NB4 (cell line): ENCODE data around the gene DEXI.

Experiments used
- DNase-seq: peaks from one replicate; pipeline ENCODE4 v3.0.0; 2010; ENCODE audit warnings: low read depth
- H3K4me3 ChIP-seq: one replicate; pipeline ENCODE4 v1.5.1; 2011; ENCODE audit warnings: mild to moderate bottlenecking, low read depth, low read length, moderate library complexity
- CTCF ChIP-seq: IDR thresholded peaks from one replicate; pipeline ENCODE4 v1.5.1; 2012; ENCODE audit warnings: low read depth, low read length
- MAX ChIP-seq: IDR thresholded peaks from 2 replicates; pipeline ENCODE4 v1.6.1; 2011; ENCODE audit warnings: low read depth, low read length
- MYC ChIP-seq: IDR thresholded peaks from 2 replicates; pipeline ENCODE4 v1.6.1; 2011; ENCODE audit warnings: low read depth, low read length
- POLR2A ChIP-seq: IDR thresholded peaks from 2 replicates; pipeline ENCODE4 v1.6.1; 2011; ENCODE audit warnings: mild to moderate bottlenecking; ENCODE audit not compliant: insufficient read length; ENCODE audit errors: extremely low read depth

Gene DEXI

GRCh38 chr16:10979717-10980601, 37.7 kb upstream of the DEXI start:
- DNase-seq, result no peak
- no peak overlapping the region for H3K4me3 ChIP-seq
- TF ChIP-seq MAX, result no peak
- no peak for TF ChIP-seq CTCF
- no peak for TF ChIP-seq POLR2A
- no peak for TF ChIP-seq MYC

DNA sequence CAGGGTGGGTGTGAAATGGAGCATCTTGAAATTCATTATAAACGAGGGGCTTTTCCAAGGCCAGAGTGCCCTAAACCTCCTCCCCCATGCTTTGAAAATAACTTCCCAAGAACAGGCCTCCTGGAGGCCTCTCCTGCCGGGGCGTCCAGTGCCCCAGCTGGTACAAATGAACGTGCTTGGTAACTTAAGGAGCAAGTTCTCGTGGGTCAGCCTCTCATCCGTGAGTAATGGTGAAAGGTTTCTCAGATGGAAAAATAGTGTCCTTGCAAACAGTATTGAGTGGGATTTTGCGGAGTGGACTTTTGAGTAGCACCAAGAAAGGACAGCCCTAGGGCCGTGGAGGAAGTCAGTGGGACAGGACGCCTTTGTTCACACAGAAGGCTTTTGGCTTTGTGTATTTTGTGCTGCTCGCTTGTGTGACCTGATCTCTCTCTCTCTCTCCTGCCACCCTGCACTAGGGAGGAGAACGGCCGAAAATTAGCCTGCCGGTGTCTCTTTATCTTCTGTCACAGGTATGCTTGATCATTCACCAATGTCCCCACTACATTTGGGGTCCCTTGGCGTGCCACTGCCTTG, 36.7 kb upstream of the DEXI start:
- no peak for TF ChIP-seq MYC
- TF ChIP-seq MAX, result no peak
- no peak for TF ChIP-seq CTCF
- no peak for TF ChIP-seq POLR2A
- DNase-seq, result no peak
- H3K4me3 ChIP-seq, result no peak overlapping the region

GRCh38 chr16:10978124-10978523, 35.9 kb upstream of the DEXI start:
- no peak for DNase-seq
- no peak overlapping the region for H3K4me3 ChIP-seq
- TF ChIP-seq CTCF, result no peak
- TF ChIP-seq MYC, result no peak
- TF ChIP-seq MAX, result no peak
- TF ChIP-seq POLR2A, result no peak

- TF ChIP-seq MYC (no peak), CTCF (no peak), POLR2A (no peak), MAX (no peak)
- DNase-seq, result no peak
Observed at GRCh38 chr16:10976634-10977033, 34.4 kb upstream of the DEXI start.

GRCh38 chr16:10972819-10973464, 30.7 kb upstream of the DEXI start:
- TF ChIP-seq CTCF (no peak), MAX (no peak), POLR2A (no peak), MYC (no peak)
- DNase-seq, result no peak
- H3K4me3 ChIP-seq, result no peak overlapping the region

More at GRCh38 chr16:10976634-10977033, 34.4 kb upstream of the DEXI start:
- no peak overlapping the region for H3K4me3 ChIP-seq
